Upper lobe of left lung (tissue), 4 donors: Measurements from ENCODE around the gene PTCHD1.

Experiments used
- EP300 ChIP-seq, 4 donors: sonication (generic); formaldehyde crosslinking; IDR thresholded peaks; one replicate each; pipeline ENCODE4 v1.5.1; 2017; ENCODE audit warnings: antibody characterized with exemption in 4 of 4, control low read depth in 2 of 4
- POLR2A ChIP-seq, 4 donors: fragments of 450-650 bp; IDR thresholded peaks; one replicate each; pipeline ENCODE4 v1.5.1; 2016 to 2017; ENCODE audit warnings: antibody characterized with exemption in 4 of 4, mild to moderate bottlenecking in 2 of 4
- POLR2AphosphoS5 ChIP-seq, 2 donors: sonication (generic); formaldehyde crosslinking; IDR thresholded peaks; one replicate each; pipeline ENCODE4 v1.5.1; 2017; ENCODE audit warnings: antibody characterized with exemption in 2 of 2

DNA sequence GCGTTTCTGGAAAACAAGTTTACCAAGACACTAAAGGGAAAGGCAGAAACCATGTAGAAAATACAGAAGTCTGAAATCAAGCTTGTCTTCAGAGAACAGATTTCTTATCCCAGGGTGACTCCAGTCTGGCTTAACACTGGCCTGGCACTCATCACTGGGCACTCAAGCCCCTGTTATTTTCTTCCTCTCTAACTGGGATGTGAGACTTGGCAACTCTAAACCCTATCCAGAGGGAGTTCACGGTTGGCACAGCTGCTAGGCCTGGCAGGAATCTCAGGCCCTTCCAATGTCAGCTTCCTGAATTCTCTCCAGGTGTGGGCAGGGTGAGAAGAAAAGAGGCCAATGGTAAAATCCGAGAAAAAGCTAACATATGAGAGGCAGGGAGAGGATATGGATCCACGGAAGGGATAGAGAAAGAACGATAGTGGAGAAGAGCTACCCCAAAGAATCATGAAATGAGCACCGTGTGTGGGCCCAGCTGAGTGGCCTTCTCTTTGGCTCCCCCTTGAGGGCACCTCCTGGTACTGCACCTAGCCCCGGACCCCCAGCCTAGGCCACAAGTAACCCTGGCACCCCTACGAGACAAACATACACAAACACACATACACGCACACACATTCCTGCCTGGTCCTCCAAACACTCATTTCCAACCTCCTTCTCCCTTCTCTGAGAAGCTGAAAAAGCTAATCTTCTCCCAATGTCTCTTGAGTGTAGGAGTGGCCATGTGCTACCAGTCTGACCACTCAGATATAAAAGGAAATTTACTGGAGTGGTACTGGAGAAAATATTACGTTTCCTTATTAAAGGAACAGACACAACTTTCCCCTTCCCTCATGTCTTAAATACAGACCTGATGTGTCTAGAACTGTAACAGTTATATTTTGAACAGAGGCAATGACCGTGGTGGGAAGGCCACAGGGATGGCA is 16.6 kb upstream of the PTCHD1 start:
- TF ChIP-seq POLR2AphosphoS5 (IDR thresholded peaks at IDR 0.05): no peak
- no peak for TF ChIP-seq POLR2A (IDR thresholded peaks at IDR 0.05)
- peak in 1 of 4 donors; percentile 21 for TF ChIP-seq EP300 (IDR thresholded peaks at IDR 0.05)
